Lower lobe of right lung (tissue), 2 donors: ENCODE results near the gene CTCF. TPM values are rescaled to one million over a fixed set of nuclear protein-coding genes. Genes with fewer than 3 reads are reported as not detected.

Experiments
- ATAC-seq, 2 donors: fragments of 200-7000 bp; cut with Tn5 transposase; one replicate each; pipeline ENCODE4 v1.9.1; 2020 to 2022; ENCODE audit warnings: mild to moderate bottlenecking in 2 of 2, moderate library complexity in 2 of 2
- DNase-seq: peaks from one replicate; pipeline ENCODE4 v3.0.0-alpha.2; 2020
- H3K27ac ChIP-seq: fragments of 200-600 bp; one replicate; pipeline ENCODE4 v1.8.0; 2022
- H3K27me3 ChIP-seq: fragments of 200-600 bp; one replicate; pipeline ENCODE4 v1.8.0; 2022; ENCODE audit warnings: low read depth
- H3K36me3 ChIP-seq: fragments of 200-600 bp; one replicate; pipeline ENCODE4 v1.8.0; 2022; ENCODE audit warnings: mild to moderate bottlenecking
- H3K4me1 ChIP-seq: fragments of 200-600 bp; one replicate; pipeline ENCODE4 v1.8.0; 2022
- H3K4me3 ChIP-seq: fragments of 200-600 bp; one replicate; pipeline ENCODE4 v1.8.0; 2022; ENCODE audit warnings: mild to moderate bottlenecking
- H3K9me3 ChIP-seq: fragments of 200-600 bp; one replicate; pipeline ENCODE4 v1.8.0; 2022
- CTCF ChIP-seq: fragments of 200-600 bp; IDR thresholded peaks from one replicate; pipeline ENCODE4 v1.8.0; 2022; ENCODE audit warnings: antibody characterized with exemption, mild to moderate bottlenecking
- intact Hi-C: fragments of 100-400 bp; cut with DNase I; formaldehyde crosslinking; loops from one replicate; pipeline ENCODE4 v1.11.0; 2022
- total RNA-seq: library from RNA; stranded (reverse); fragmentation: NEBNext Ultra II Directional; extraction: Animal tissue kit (Norgen Biotek cat#: 25700); gene quantifications from one replicate; pipeline ENCODE4 v1.2.1, GENCODE V29; 2021
- donor health status: DM: no; HTN: yes; CAD: no; lungs with severe emphysema.

CTCF gene
- total RNA-seq, 1 donor from 2014 or later: 36.2 TPM

DNA sequence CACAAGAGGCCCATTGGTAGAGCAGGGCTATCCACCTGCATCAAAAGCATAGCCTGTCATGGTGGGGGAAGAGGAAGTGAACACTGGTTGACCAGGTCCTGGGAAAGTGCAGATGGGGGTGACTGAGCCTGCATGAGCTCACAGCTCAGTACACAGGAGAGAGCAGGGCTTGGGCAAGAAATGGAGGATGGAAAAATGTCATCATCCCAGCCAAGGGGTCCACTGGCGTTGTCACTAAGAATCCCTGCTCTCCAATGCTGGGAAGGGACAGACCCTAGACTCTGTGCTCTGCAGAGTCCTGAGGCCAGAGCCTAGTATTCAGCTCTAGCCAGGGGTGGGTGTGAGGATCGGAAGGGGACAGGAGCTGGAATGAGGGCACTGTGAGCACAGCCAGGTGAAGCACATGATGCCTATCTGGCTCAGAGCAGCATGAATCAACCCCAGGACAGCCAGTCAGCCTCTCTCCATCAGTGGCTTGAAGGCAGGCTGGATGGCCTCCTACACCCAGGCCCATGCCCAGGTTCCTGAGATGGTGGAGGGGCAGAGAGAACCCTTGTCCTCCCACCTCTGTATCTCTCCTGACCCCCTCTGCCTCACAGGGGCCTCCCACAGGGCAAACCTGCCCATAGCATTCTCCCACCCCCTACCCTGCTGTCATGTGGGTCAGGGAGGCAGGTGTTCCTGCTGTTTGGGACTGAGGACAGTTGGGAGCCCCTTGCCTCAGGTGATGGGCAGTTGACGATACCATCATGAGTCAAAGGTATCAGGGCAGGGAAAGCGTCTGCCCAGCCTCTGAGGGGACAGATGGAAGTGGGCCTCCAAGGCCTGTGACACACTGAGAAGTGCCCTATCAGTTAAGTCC is 13.8 kb upstream of the CTCF start:
- H3K27me3 ChIP-seq: no peaks in the 10 kb centered on the region
- H3K4me3 ChIP-seq: no peak overlapping the region
- no peak for TF ChIP-seq CTCF
- DNase-seq: peak; percentile 20
- intact Hi-C loops: no loop called here
- H3K36me3 ChIP-seq: peaks cover 52% of the 10 kb centered on the region
- H3K27ac ChIP-seq: peak overlapping the region; percentile 18
- peak in 1 of 2 donors; percentile 1 for ATAC-seq
- no peaks in the 10 kb centered on the region for H3K9me3 ChIP-seq
- H3K4me1 ChIP-seq: peaks cover 62% of the 10 kb centered on the region

DNA sequence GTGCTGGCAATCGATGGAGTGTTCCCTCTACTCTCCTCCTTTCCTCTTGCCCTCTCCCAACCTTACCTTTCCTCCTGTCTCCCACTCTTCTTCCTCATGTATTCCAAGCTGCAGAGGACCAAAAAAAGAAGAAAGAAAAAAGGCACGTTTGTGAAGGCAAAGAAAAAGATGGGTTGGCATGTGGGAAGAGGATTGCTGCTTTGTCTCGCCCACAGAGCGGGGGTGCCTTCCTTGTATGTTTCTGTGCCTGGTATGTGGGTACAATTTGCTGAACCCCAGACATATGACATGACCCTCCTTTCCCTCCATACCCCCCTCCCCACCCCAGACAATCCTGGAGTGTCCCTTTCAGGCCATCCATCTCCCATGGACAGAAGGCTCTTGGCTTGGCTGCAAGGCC is 13.1 kb upstream of the CTCF start:
- no peaks in the 10 kb centered on the region for H3K27me3 ChIP-seq
- TF ChIP-seq CTCF: no peak
- ATAC-seq: no peak
- H3K27ac ChIP-seq: peak overlapping the region; percentile 18
- peaks cover 60% of the 10 kb centered on the region for H3K4me1 ChIP-seq
- H3K4me3 ChIP-seq: no peak overlapping the region
- H3K9me3 ChIP-seq: no peaks in the 10 kb centered on the region
- DNase-seq: peak; percentile 10
- intact Hi-C loops: no loop called here
- H3K36me3 ChIP-seq: peaks cover 44% of the 10 kb centered on the region

GRCh38 chr16:67549936-67550335 is 12.4 kb upstream of the CTCF start:
- Histone ChIP-seq H3K4me1 (peaks cover 53% of the 10 kb centered on the region), H3K4me3 (no peak overlapping the region), H3K36me3 (peaks cover 37% of the 10 kb centered on the region), H3K27me3 (no peaks in the 10 kb centered on the region), H3K9me3 (no peaks in the 10 kb centered on the region), H3K27ac (no peak overlapping the region)
- peak; percentile 5 for DNase-seq
- intact Hi-C loops: no loop called here
- no peak for ATAC-seq
- TF ChIP-seq CTCF: no peak

DNA sequence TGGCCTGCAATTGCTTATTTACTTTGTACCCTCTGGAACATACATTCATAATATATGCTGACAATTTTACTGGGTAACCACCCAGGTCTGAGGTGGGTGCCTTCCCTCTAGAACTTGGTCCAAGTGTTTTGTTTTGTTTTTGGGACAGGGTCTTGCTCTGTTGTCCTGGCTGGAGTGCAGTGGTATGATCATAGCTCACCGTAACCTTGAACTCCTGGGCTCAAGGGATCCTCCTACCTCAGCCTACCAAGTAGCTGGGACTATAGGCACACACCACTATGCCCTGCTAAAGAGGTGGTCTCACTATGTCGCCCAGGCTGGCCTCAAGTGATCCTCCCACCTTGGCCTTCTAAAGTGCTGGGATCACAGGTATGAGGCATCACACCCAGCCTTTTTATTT is 11.2 kb upstream of the CTCF start:
- Histone ChIP-seq H3K27me3 (no peaks in the 10 kb centered on the region), H3K36me3 (peaks cover 26% of the 10 kb centered on the region), H3K9me3 (no peaks in the 10 kb centered on the region), H3K4me3 (no peak overlapping the region), H3K27ac (no peak overlapping the region), H3K4me1 (peaks cover 52% of the 10 kb centered on the region)
- DNase-seq: no peak
- no peak for ATAC-seq
- intact Hi-C loops: no loop called here
- TF ChIP-seq CTCF: no peak

DNA sequence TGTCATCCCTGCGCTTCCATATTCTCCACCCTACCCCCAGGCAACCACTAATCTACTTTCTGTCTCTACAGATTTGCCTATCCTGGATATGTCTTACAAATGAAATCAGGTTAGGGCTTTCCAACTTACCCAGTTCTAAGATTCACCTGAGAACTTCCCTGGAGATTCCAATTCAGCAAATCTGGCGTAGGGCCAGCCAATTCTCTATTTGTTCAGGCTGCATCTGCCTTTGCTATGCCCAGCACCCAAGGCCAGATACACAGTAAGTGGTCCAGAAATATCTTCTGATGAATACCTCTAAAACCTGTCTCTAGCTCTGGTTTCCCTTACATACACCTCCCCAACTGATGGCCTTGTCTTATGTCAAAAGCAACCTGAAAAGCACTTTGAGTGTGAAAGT is 10.4 kb upstream of the CTCF start:
- intact Hi-C loops: no loop called here
- DNase-seq: peak; percentile 10
- Histone ChIP-seq H3K4me3 (no peak overlapping the region), H3K4me1 (peaks cover 48% of the 10 kb centered on the region), H3K9me3 (no peaks in the 10 kb centered on the region), H3K27ac (peak overlapping the region; percentile 5), H3K27me3 (no peaks in the 10 kb centered on the region), H3K36me3 (peaks cover 17% of the 10 kb centered on the region)
- ATAC-seq: no peak
- no peak for TF ChIP-seq CTCF
